SH-SY5Y (cell line): Measurements from ENCODE around the gene NCKAP5.

Source experiments
- GATA2 ChIP-seq: IDR thresholded peaks from 2 replicates; pipeline ENCODE4 v1.6.1; 2011; ENCODE audit warnings: mild to moderate bottlenecking, low read depth, low read length
- GATA3 ChIP-seq: IDR thresholded peaks from 2 replicates; pipeline ENCODE4 v1.6.1; 2011; ENCODE audit warnings: low read depth, mild to moderate bottlenecking, low read length, moderate library complexity

The NCKAP5 gene

GRCh38 chr2:133504566-133505505 lies 63.4 kb downstream of the NCKAP5 start:
- TF ChIP-seq GATA3 (no peak), GATA2 (no peak)

GRCh38 chr2:133503927-133504326 lies 64.3 kb downstream of the NCKAP5 start:
- TF ChIP-seq GATA3: no peak
- no peak for TF ChIP-seq GATA2

GRCh38 chr2:133503323-133503722 lies 64.9 kb downstream of the NCKAP5 start:
- TF ChIP-seq GATA2 (no peak), GATA3 (no peak)

GRCh38 chr2:133502678-133503077 lies 65.6 kb downstream of the NCKAP5 start:
- TF ChIP-seq GATA2: no peak
- no peak for TF ChIP-seq GATA3

- TF ChIP-seq GATA3 (no peak), GATA2 (no peak)
Observed at GRCh38 chr2:133500917-133501316, 67.3 kb downstream of the NCKAP5 start.

- TF ChIP-seq GATA3 (no peak), GATA2 (no peak)
Observed at GRCh38 chr2:133498662-133499585, 69.3 kb downstream of the NCKAP5 start.

GRCh38 chr2:133497951-133498565 lies 70.2 kb downstream of the NCKAP5 start:
- TF ChIP-seq GATA2 (no peak), GATA3 (no peak)

GRCh38 chr2:133497270-133497893 lies 70.9 kb downstream of the NCKAP5 start:
- TF ChIP-seq GATA3 (no peak), GATA2 (no peak)

GRCh38 chr2:133496501-133497269 lies 71.6 kb downstream of the NCKAP5 start:
- no peak for TF ChIP-seq GATA3
- TF ChIP-seq GATA2: no peak

- no peak for TF ChIP-seq GATA3
- no peak for TF ChIP-seq GATA2
Observed at GRCh38 chr2:133495226-133495625, 73.0 kb downstream of the NCKAP5 start.

GRCh38 chr2:133492719-133493380 lies 75.4 kb downstream of the NCKAP5 start:
- TF ChIP-seq GATA2 (no peak), GATA3 (no peak)

- TF ChIP-seq GATA3: no peak
- no peak for TF ChIP-seq GATA2
Observed at GRCh38 chr2:133490411-133490980, 77.8 kb downstream of the NCKAP5 start.
